ENCODE data around the gene AWAT2.
"Not testable (repeated sequence)": the region's sequence is repeated elsewhere in the genome, so short reads cannot be mapped to it uniquely, and the experiment has no call there.

The AWAT2 gene

DNA sequence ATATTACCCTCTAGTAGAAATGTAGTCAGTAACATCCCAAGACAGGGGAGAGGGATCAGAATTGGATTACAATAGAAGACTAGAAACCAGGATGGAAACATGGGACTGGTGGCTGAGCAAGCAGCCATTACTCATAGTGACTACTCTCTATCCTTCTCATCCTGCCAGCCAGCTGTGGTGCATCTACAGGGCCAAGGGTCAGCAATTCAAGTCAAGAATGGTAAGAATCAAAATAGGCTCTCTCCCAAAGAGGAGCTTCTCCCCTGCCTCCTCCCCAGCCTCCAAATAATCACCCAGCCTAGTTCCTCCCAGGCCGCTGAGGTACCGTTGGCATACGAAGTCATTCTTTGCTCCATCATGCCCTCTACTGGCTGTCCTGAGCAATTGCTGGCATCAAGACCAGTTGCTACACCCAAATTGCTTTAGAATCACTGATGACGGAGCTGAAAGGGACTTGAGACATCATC, 19.4 kb downstream of the AWAT2 start:
- DNase-seq (ENCODE audit: insufficient read length, low spot score) = peak; percentile 22
- no peak for TF ChIP-seq POLR2A (IDR thresholded peaks at IDR 0.05; ENCODE audit: low read depth, low read length)
- no peak for FAIRE-seq

DNA sequence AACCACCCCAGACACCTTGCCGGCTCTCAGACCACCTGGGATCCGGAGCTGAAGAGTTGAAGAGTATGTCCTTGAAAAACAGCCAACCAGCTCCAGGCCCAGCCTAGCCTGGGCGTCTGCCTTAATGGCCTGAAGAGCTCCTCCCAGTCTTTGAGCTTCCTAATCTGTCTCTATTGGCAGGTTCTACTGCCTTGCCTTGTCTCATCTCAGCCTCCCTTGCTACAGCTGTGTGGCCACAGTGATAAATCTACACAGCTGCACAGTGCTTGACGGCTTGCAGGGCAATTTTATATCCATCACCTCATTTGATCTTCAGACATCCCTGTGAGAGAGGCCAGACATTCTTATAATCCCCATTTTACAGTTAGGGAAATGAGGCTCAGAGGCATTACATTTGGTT, 19.9 kb downstream of the AWAT2 start:
- FAIRE-seq (no peak), DNase-seq (ENCODE audit: insufficient read length, low spot score) (no peak)
- no peak for TF ChIP-seq POLR2A (IDR thresholded peaks at IDR 0.05; ENCODE audit: low read depth, low read length)

DNA sequence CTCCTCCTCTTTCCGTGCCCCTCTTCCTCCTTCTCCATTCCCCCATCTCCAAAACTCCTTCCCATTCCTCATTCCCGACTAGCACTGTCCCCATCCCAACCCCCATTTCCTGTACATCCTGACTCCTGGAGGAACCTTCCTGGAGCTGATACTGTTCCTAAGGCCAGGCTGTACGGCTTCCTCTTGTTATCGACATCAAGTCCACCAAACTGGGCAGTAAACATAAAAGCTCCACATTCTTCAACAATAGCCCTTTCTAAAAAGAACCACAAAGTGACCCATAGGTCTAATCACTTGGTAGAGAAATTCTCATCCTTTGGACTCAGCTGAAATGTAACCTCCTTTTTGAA, 22.9 kb downstream of the AWAT2 start:
- FAIRE-seq (no peak), DNase-seq (ENCODE audit: insufficient read length, low spot score) (no peak)
- TF ChIP-seq POLR2A (IDR thresholded peaks at IDR 0.05; ENCODE audit: low read depth, low read length) = no peak

DNA sequence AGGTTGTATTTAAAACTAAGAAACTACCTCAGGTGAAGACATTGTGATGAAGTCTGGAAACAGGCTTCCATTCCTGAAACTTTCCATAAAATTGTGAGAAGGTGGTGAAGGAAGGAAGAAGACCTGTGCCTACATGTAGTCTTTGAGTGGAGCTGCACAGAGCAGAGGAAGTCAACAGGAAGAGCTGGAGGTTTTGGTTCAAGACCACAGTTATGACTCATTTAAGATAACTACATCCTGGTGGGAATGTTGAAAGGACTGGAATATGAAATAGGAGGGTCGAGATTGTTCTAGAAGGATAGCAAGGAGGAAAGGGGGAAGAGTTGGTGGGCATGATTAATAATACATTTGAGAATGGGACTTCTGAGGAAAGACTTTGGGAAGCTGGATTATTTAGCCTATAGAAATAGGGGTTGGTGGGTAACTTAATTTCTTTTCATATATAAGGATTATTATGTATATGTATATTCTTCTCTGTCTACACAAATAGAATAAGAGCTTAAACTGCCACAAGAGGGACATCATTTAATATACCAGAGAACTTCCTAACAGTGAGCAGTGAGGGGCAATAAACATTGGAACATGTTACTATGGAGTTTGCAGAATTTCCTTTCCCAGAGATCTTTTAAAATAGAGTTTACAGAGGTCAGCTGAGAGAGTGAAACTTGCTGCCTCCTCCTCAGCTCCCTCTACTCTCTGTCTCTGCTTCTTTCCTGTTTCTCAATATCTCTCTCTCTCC, 23.5 kb downstream of the AWAT2 start:
- DNase-seq (ENCODE audit: insufficient read length, low spot score) (no peak), FAIRE-seq (no peak)
- no peak for TF ChIP-seq POLR2A (IDR thresholded peaks at IDR 0.05; ENCODE audit: low read depth, low read length)

DNA sequence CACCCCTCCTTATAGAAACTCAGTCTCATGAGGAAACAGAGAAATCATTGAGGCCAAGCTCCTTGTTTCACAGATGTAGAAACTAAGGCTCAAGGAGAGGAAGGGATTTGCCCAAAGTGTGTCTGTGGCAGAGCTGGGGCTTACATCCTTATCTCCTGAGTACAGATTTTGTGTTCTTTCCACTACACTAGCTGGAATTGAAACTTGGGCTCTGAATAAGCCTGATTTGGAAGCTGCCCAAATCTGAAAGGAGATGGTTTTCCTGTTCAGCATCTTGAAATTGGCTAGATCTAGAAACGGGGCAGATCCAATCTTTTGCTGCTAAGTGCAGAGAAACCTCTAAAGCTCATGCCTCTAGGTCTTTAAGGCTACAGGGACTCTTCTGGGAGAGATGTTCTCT, 24.3 kb downstream of the AWAT2 start:
- no peak for FAIRE-seq
- no peak for DNase-seq (ENCODE audit: insufficient read length, low spot score)
- TF ChIP-seq POLR2A (IDR thresholded peaks at IDR 0.05; ENCODE audit: low read depth, low read length) = no peak

DNA sequence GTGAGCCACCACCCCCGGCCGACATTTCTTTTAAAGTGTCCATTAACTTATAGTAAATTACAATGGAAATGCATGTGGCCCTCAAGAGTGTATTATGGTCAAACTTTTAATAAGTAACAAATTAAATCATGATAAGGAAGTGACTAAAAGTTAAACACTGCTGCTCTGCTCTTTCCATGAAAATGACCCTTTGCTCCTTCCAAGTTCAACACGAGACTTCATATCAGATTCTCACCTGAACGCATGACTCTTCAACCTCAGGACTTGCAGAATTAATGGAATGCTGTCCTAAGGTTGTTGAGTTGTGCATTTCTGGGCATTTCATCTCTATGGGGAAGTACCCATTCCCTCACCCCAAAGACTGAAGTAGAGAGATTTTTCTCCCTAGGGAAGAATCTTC, 27.1 kb downstream of the AWAT2 start:
- TF ChIP-seq POLR2A (IDR thresholded peaks at IDR 0.05; ENCODE audit: low read depth, low read length) = no peak
- FAIRE-seq (no peak), DNase-seq (ENCODE audit: insufficient read length, low spot score) (no peak)

DNA sequence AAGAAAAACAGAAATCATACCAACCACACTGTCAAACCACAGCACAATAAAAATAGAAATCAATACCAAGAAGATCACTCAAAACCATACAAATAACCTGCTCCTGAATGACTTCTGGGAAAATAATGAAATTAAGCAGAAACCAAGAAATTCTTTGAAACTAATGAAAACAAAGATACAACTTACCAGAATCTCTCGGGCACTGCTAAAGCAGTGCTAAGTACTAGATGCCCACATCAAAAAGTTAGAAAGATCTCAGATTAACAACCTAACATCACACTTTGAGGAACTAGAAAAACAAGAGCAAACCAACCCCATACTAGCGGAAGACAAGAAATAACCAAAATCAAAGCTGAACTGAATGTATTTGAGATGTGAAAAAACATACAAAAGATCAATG, 33.2 kb downstream of the AWAT2 start:
- DNase-seq (ENCODE audit: insufficient read length, low spot score) = no peak
- no peak for FAIRE-seq
- no peak for TF ChIP-seq POLR2A (IDR thresholded peaks at IDR 0.05; ENCODE audit: low read depth, low read length)

DNA sequence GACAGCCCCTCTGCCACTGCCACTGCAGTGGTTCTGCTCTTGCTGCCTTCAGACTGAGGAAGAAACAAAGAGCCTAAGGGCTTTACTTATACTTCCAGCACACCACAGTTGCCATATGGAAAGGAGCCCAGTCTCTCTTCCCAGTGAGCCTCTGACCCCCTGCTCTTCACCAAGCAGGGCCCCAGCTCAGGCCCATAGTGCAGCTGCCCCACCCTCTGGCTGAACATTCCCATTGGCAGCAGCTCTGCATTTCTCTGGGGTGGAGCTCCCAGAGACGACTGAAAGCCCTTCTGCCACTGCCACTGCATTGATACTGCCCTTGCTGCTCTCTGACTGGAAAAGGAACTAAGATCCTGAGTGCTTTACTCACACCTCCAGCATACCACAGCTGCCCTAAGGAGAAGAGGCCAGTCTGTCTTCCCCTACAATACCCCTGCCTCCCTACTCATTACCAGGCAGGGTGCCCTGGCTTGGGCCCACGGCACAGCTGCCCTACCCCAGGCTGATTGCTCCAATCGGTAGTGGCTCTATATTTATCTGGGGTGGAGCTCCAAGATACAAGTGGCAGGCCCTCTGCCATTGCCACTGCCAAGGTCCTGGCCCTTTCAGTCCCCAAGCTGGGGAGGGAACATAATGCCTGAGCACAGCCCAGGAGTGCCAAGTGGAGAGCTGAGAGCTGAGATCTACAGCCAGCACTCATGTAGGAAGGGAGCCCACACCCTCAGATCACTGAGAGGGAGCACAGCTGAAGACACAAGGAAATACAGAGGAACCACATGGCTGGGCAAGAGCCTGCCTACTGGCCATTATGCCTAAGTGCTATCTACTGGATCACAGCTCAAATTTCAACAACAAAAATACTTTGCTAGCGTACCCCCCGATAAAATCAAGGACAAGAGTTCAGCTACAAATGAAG, 36.0 kb downstream of the AWAT2 start:
- DNase-seq (ENCODE audit: insufficient read length, low spot score) (no peak), FAIRE-seq (no peak)
- no peak for TF ChIP-seq POLR2A (IDR thresholded peaks at IDR 0.05; ENCODE audit: low read depth, low read length)

DNA sequence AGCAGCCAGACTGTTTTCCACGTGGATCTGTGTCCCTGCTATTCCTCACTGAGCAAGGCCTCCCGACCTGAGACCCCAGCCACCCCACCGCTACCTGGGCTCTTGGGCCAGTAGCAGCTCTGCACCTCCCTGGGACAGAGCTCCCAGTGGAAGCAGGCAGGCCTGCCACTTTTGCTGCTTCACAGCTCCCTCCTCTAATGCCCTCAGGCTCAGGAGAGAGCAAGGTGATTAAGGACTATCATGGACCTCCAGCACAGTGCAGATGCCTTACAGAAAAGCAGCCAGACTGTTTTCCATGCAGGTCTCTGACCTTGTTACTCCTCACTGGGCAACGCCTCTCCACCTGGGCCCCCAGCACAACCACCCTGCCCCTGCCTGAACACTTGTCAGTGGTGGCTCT, 37.0 kb downstream of the AWAT2 start:
- DNase-seq (ENCODE audit: insufficient read length, low spot score) (no peak), FAIRE-seq (no peak)
- TF ChIP-seq POLR2A (IDR thresholded peaks at IDR 0.05; ENCODE audit: low read depth, low read length) = no peak

DNA sequence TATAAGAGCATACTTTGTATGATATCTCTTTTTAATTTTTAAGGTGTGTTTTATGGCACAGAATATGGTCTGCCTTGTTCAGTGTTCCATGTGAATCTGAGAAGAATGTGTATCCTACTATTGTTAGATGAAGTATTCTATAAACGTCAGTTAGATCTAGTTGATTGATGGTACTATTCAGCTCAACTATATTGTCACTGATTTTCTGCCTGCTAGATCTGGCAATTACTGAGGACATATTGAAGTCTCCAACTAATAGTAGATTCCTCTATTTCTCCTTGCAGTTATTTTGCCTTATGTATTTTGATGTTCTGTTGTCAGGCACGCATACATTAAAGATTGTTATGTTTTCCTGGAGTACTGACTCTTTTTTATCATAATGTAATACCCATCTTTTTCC, 39.8 kb downstream of the AWAT2 start:
- DNase-seq (ENCODE audit: insufficient read length, low spot score) = no peak
- no peak for FAIRE-seq
- TF ChIP-seq POLR2A (IDR thresholded peaks at IDR 0.05; ENCODE audit: low read depth, low read length) = no peak

DNA sequence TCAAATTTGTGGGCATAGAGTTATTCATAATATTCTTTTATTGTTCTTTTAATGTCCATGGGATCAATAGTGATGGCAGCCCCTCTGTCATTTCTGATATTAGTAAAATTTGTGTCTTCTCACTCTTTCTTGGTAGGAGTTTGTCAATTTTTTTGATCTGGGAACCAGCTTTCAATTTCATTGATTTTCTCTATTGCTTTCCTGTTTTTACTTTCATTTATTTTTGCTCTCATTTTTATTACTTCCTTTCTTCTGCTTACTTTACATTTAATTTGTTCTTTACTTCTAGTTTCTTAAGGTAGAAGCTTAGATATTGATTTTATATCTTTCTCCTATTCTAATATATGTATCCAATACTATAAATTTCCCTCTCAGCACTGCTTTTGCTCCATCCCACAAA, 40.7 kb downstream of the AWAT2 start:
- FAIRE-seq (no peak), DNase-seq (ENCODE audit: insufficient read length, low spot score) (no peak)
- TF ChIP-seq POLR2A (IDR thresholded peaks at IDR 0.05; ENCODE audit: low read depth, low read length) = no peak

DNA sequence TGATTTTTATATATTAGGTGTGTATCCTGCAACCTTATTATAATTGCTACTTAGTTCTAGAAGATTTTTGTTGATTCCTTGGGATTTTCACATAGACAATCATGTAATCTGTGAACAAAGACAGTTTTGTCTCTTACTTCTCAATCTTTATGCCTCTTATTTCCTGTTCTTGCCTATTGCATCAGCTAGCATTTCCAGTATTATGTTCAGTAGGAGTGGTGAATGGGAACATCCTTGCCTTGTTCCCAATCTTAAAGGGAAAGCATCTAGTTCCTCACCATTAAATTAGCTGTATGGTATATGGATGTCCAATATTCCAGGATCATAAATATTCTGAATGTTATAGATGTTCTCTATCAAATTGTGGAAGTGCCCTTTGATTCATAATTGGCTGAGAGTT, 41.8 kb downstream of the AWAT2 start:
- no peak for TF ChIP-seq POLR2A (IDR thresholded peaks at IDR 0.05; ENCODE audit: low read depth, low read length)
- FAIRE-seq = no peak
- DNase-seq (ENCODE audit: insufficient read length, low spot score) = no peak

DNA sequence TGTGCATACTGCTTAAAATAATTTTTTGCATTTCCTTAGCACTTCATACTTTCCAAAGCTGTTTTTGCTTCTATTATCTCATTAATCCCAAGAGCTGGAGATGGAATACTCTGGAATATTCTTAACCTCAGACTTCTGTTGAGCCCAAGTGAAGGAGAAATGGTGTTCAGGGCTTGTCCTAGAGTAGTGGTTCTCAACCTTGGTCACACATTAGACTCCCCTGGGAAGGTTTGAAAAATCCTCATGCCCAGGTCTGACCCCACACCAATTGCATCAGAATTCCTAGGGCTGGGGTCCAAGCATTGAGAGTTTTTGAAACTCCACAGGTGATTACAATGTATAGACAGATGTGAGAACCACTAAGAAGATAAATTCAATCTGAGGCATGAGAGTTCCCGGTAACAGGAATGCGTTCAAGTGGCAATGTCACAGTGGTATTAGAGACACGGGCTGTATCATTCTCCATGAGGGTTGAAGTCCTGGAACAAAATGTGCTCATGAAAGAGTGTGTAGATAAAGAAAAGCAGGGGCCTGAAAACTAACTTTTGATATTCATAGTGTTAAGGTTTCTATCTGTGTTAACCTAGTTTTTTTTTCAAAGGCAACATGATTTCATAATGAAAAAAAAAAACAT, 47.9 kb downstream of the AWAT2 start:
- no peak for DNase-seq (ENCODE audit: insufficient read length, low spot score)
- FAIRE-seq = no peak
- TF ChIP-seq POLR2A (IDR thresholded peaks at IDR 0.05; ENCODE audit: low read depth, low read length) = no peak

DNA sequence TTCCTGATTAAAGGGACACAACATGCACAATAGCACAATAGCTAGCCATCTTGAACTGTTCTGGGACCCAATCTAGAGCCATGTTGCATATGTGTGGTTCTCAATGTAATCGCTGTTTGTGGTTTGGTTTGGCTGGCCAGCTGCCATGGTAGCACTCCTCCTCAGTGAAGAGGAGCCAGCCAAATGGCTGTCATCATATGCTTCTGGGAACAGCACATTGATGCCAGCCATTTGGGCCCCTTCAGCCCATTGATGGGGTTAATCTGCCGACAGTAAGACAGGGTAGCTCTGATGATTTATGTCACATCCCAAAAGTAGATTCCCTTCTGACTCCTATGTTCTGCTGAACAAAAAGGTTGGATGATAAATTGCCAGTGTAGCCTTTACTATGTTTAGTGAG, 48.5 kb downstream of the AWAT2 start:
- TF ChIP-seq POLR2A (IDR thresholded peaks at IDR 0.05; ENCODE audit: low read depth, low read length) = no peak
- FAIRE-seq (no peak), DNase-seq (ENCODE audit: insufficient read length, low spot score) (no peak)

DNA sequence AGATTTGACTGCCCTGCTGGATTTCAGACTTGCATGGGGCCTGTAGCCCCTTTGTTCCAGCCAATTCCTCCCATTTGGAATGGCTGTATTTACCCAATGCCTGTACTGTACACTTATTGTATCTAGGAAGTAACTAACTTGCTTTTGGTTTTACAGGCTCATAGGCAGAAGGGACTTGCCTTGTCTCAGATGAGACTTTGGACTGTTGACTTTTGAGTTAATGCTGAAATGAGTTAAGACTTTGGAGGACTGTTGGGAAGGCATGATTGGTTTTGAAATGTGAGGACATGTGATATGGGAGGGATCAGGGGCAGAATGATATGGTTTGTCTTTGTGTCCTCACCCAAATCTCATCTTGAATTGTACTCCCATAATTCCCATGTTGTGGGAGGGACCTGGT, 51.4 kb downstream of the AWAT2 start:
- not testable (repeated sequence) for FAIRE-seq; DNase-seq (ENCODE audit: insufficient read length, low spot score)

Measured in H54 (cell line).